ENCODE results near the gene RETNLB. TPM values are rescaled to one million over a fixed set of nuclear protein-coding genes. Genes with fewer than 3 reads are reported as not detected.

Gene RETNLB
- total RNA-seq, 1 experiment from 2014 or later = not detected

Other genes with a start within 250 kb of the RETNLB start
- gene MYH15, start 246.8 kb downstream of the RETNLB start, total RNA-seq (2014; rRNA removed; shearing (Covaris generic)) = 0.08 and 0.10 TPM in 2 replicates
- gene CIP2A, start 168.0 kb downstream of the RETNLB start, total RNA-seq (2014; rRNA removed; shearing (Covaris generic)) = 15.4 and 22.3 TPM in 2 replicates
- gene DZIP3, start 167.7 kb downstream of the RETNLB start, total RNA-seq (2014; rRNA removed; shearing (Covaris generic)) = 8.0 and 11.7 TPM in 2 replicates
- gene TRAT1, start 65.4 kb upstream of the RETNLB start, total RNA-seq (2014; rRNA removed; shearing (Covaris generic)) = not detected in 2 replicates
- not detected in 2 replicates for gene GUCA1C, start 196.5 kb upstream of the RETNLB start, total RNA-seq (2014; rRNA removed; shearing (Covaris generic))

All from H4 (cell line).